GM23338 (cell line): Measurements from ENCODE around the gene ZMPSTE24. TPM values are rescaled to one million over a fixed set of nuclear protein-coding genes. Genes with fewer than 3 reads are reported as not detected.

Experiments used
- ATAC-seq: fragments of 200-7000 bp; cut with Tn5 transposase; 3 replicates; pipeline ENCODE4 v1.9.1; 2020
- DNase-seq: peaks from one replicate; pipeline ENCODE4 v3.0.0-alpha.2; 2015; ENCODE audit warnings: low spot score
- H2AFZ ChIP-seq: fragments of 200-600 bp; sonication (generic); 2 replicates; pipeline ENCODE4 v1.8.0; 2016; ENCODE audit warnings: antibody characterized with exemption, mild to moderate bottlenecking, moderate library complexity
- H3F3A ChIP-seq: fragments of 200-600 bp; sonication (generic); replicated peaks from 2 replicates; pipeline ENCODE4 v1.8.0; 2017; ENCODE audit warnings: antibody characterized with exemption, mixed run types, low read depth
- H3K27ac ChIP-seq: fragments of 200-600 bp; sonication (generic); 2 replicates; pipeline ENCODE4 v1.6.1; 2016; ENCODE audit warnings: low read depth
- H3K27me3 ChIP-seq: fragments of 200-600 bp; sonication (generic); 2 replicates; pipeline ENCODE4 v1.8.0; 2016; ENCODE audit warnings: mild to moderate bottlenecking, mixed run types, moderate library complexity; ENCODE audit not compliant: insufficient read depth
- H3K36me3 ChIP-seq: fragments of 200-600 bp; sonication (generic); 2 replicates; pipeline ENCODE4 v1.8.0; 2016; ENCODE audit warnings: mild to moderate bottlenecking; ENCODE audit not compliant: insufficient read depth
- H3K4me1 ChIP-seq: fragments of 200-600 bp; sonication (generic); 2 replicates; pipeline ENCODE4 v1.8.0; 2016; ENCODE audit warnings: mild to moderate bottlenecking, moderate library complexity; ENCODE audit not compliant: insufficient read depth
- H3K4me2 ChIP-seq: fragments of 200-600 bp; sonication (generic); 2 replicates; pipeline ENCODE4 v1.7.1; 2017; ENCODE audit warnings: mixed run types
- H3K4me3 ChIP-seq: fragments of 200-600 bp; sonication (generic); 2 replicates; pipeline ENCODE4 v1.6.1; 2016; ENCODE audit warnings: mixed run types
- H3K79me2 ChIP-seq: fragments of 200-600 bp; sonication (generic); replicated peaks from 2 replicates; pipeline ENCODE4 v1.8.0; 2017; ENCODE audit warnings: mild to moderate bottlenecking; ENCODE audit not compliant: insufficient read depth
- H3K9me2 ChIP-seq: fragments of 200-600 bp; sonication (generic); 2 replicates; pipeline ENCODE4 v1.8.0; 2017; ENCODE audit not compliant: insufficient read depth
- H4K20me1 ChIP-seq: fragments of 200-600 bp; sonication (generic); replicated peaks from 2 replicates; pipeline ENCODE4 v1.8.0; 2017; ENCODE audit warnings: mild to moderate bottlenecking; ENCODE audit not compliant: insufficient read depth
- H3K27ac Mint-ChIP-seq: 2 replicates; pipeline ENCODE4 v1.8.0; 2020; ENCODE audit warnings: inconsistent platforms, mild to moderate bottlenecking, moderate library complexity, mixed read lengths
- H3K27me3 Mint-ChIP-seq: 3 replicates; pipeline ENCODE4 v1.8.0; 2022; ENCODE audit warnings: low read depth, mild to moderate bottlenecking, moderate library complexity, mixed read lengths, inconsistent platforms; ENCODE audit not compliant: insufficient read depth, poor library complexity
- H3K36me3 Mint-ChIP-seq: 3 replicates; pipeline ENCODE4 v1.8.0; 2021; ENCODE audit warnings: low read depth, mild to moderate bottlenecking, inconsistent platforms, moderate library complexity, mixed read lengths
- H3K4me1 Mint-ChIP-seq: 3 replicates; pipeline ENCODE4 v1.8.0; 2020; ENCODE audit warnings: mild to moderate bottlenecking, inconsistent platforms, mixed read lengths
- H3K4me3 Mint-ChIP-seq: 3 replicates; pipeline ENCODE4 v1.8.0; 2021; ENCODE audit warnings: moderate library complexity, mild to moderate bottlenecking, inconsistent platforms, mixed read lengths
- H3K9me3 Mint-ChIP-seq: 3 replicates; pipeline ENCODE4 v1.8.0; 2020; ENCODE audit warnings: moderate library complexity, mild to moderate bottlenecking, inconsistent platforms, mixed read lengths
- CREB1 ChIP-seq: fragments of 250-450 bp; sonication (Bioruptor Pico); IDR thresholded peaks from 2 replicates; pipeline ENCODE4 v1.5.0; 2020; ENCODE audit warnings: low read depth, mild to moderate bottlenecking, moderate library complexity
- ETS1 ChIP-seq: IDR thresholded peaks from 2 replicates; pipeline ENCODE4 v1.6.1; 2016; ENCODE audit warnings: antibody characterized with exemption
- EZH2 ChIP-seq: fragments of 200-600 bp; sonication (generic); IDR thresholded peaks from one replicate; pipeline ENCODE4 v1.8.0; 2017; ENCODE audit warnings: antibody characterized with exemption, mild to moderate bottlenecking, low read depth; ENCODE audit not compliant: unreplicated experiment
- POLR2AphosphoS5 ChIP-seq: IDR thresholded peaks from 2 replicates; pipeline ENCODE4 v1.6.1; 2016; ENCODE audit warnings: antibody characterized with exemption, low read depth
- STAT1 ChIP-seq: IDR thresholded peaks from one replicate; pipeline ENCODE4 v1.6.1; 2016; ENCODE audit warnings: antibody characterized with exemption; ENCODE audit not compliant: unreplicated experiment
- ZNF331 ChIP-seq: fragments of 250-450 bp; sonication (Bioruptor Pico); IDR thresholded peaks from 2 replicates; pipeline ENCODE4 v1.5.0; 2020; ENCODE audit warnings: low read depth, mild to moderate bottlenecking, moderate library complexity
- ZNF462 ChIP-seq: fragments of 250-450 bp; sonication (Bioruptor Pico); IDR thresholded peaks from 2 replicates; pipeline ENCODE4 v1.5.0; 2020; ENCODE audit warnings: mild to moderate bottlenecking, moderate library complexity
- polyA plus RNA-seq: library from polyadenylated mRNA; unstranded; fragments of >200 nt; fragmentation: Nextera tagmentation; extraction: Ambion mirVana; gene quantifications from 2 replicates; pipeline ENCODE4 v1.2.1, GENCODE V29; 2016
- total RNA-seq: library from RNA; depleted of rRNA; stranded (reverse); fragments of >200 nt; shearing (Covaris generic); gene quantifications from 2 replicates; pipeline ENCODE4 v1.2.3, GENCODE V29; 2014

Gene ZMPSTE24
- total and polyA plus RNA-seq, 2 experiments from 2014 or later: 23.1 to 51.2 TPM

- TF ChIP-seq ZNF462 (CRISPR knock-in tag) (no peak), STAT1 (no peak), ETS1 (no peak), EZH2 (no peak), CREB1 (CRISPR knock-in tag) (no peak), ZNF331 (CRISPR knock-in tag) (no peak), POLR2AphosphoS5 (no peak)
These were observed 56.1 kb downstream of the ZMPSTE24 start (continued) for GRCh38 chr1:40313958-40314720.

GRCh38 chr1:40314721-40315238 lies 56.7 kb downstream of the ZMPSTE24 start:
- H3K36me3 Mint-ChIP-seq: no peaks in the 10 kb centered on the region; the same call in 2 of the 3 replicates
- Histone ChIP-seq H3K4me3 (peak overlapping the region; percentile 72), H3K4me1 (peaks cover 19% of the 10 kb centered on the region), H4K20me1 (no peaks in the 10 kb centered on the region), H3K27me3 (peaks cover 75% of the 10 kb centered on the region), H3K9me2 (no peaks in the 10 kb centered on the region), H3K4me2 (peak overlapping the region; percentile 92), H3K36me3 (no peaks in the 10 kb centered on the region), H2AFZ (peak overlapping the region; percentile 99), H3K27ac (no peak overlapping the region), H3F3A (no peaks in the 10 kb centered on the region), H3K79me2 (no peaks in the 10 kb centered on the region)
- ATAC-seq: peak; percentile 1; the same call in 2 of the 3 replicates
- peaks cover 20% of the 10 kb centered on the region for H3K4me1 Mint-ChIP-seq
- no peaks in the 10 kb centered on the region for H3K9me3 Mint-ChIP-seq
- TF ChIP-seq STAT1 (no peak), ETS1 (no peak)
- peaks cover 51% of the 10 kb centered on the region for H3K27me3 Mint-ChIP-seq
- peak; percentile 45 for DNase-seq
- H3K27ac Mint-ChIP-seq: no peak overlapping the region
- peak overlapping the region; percentile 72 for H3K4me3 Mint-ChIP-seq
